ENCODE data around the gene SHISA9.

DNA sequence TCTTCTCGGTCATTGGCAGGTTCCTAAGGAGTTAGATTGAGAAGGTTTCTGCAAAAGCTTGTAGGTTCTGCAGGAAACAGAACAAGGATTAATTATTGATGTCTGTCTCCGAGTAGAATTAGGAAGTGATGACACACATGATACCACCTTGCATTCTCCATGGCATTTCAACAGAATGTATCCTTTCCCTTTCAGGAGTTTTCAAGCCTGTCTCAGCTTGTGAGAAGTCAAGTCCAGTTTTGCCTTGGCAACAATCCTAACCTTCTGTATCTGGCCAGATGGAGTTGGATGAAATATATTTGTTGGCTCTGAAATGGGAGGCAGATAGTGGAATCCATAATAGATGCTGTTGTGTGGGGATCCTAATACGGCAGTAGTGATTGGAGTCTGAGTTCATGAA is 235.5 kb downstream of the SHISA9 start:
- TF ChIP-seq, protein P1, sequence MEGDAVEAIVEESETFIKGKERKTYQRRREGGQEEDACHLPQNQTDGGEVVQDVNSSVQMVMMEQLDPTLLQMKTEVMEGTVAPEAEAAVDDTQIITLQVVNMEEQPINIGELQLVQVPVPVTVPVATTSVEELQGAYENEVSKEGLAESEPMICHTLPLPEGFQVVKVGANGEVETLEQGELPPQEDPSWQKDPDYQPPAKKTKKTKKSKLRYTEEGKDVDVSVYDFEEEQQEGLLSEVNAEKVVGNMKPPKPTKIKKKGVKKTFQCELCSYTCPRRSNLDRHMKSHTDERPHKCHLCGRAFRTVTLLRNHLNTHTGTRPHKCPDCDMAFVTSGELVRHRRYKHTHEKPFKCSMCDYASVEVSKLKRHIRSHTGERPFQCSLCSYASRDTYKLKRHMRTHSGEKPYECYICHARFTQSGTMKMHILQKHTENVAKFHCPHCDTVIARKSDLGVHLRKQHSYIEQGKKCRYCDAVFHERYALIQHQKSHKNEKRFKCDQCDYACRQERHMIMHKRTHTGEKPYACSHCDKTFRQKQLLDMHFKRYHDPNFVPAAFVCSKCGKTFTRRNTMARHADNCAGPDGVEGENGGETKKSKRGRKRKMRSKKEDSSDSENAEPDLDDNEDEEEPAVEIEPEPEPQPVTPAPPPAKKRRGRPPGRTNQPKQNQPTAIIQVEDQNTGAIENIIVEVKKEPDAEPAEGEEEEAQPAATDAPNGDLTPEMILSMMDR (conservative IDR thresholded peaks at IDR 0.05; ENCODE audit: low read length), result no peak
- no peak for TF ChIP-seq EZH2phosphoT487 (IDR thresholded peaks at IDR 0.05; ENCODE audit: borderline replicate concordance)

Data from Loucy (cell line).